Astrocyte of the cerebellum (primary cell): ENCODE data around the gene IQSEC3.

Experiments used
- DNase-seq: peaks from one replicate; pipeline ENCODE4 v3.0.0-alpha.2; 2011; ENCODE audit warnings: low read depth
- H3K4me3 ChIP-seq: 2 replicates; pipeline ENCODE4 v1.5.1; 2011; ENCODE audit warnings: mild to moderate bottlenecking, low read depth, low read length, moderate library complexity
- CTCF ChIP-seq: IDR thresholded peaks from 2 replicates; pipeline ENCODE4 v1.5.1; 2012; ENCODE audit warnings: low read length, low read depth, moderate library complexity, mild to moderate bottlenecking; ENCODE audit errors: missing control alignments
- in situ Hi-C: cut with HindIII; loops from 2 replicates; pipeline ENCODE4 v1.10.0; 2017; ENCODE audit warnings: low sequenced_read_pairs

The IQSEC3 gene

GRCh38 chr12:85191-85666, 18.7 kb downstream of the IQSEC3 start:
- no peak overlapping the region for H3K4me3 ChIP-seq
- in situ Hi-C loops, result no loop called here
- no peak for TF ChIP-seq CTCF
- DNase-seq, result no peak

- TF ChIP-seq CTCF, result no peak
- in situ Hi-C loops, result no loop called here
- H3K4me3 ChIP-seq, result no peak overlapping the region
- DNase-seq, result no peak
These were observed 20.7 kb downstream of the IQSEC3 start for GRCh38 chr12:87315-87714.

- TF ChIP-seq CTCF, result no peak
- in situ Hi-C loops, result no loop called here
- H3K4me3 ChIP-seq, result no peak overlapping the region
- DNase-seq, result no peak
These were observed 21.3 kb downstream of the IQSEC3 start for GRCh38 chr12:87856-88255.

- DNase-seq, result no peak
- no peak for TF ChIP-seq CTCF
- no peak overlapping the region for H3K4me3 ChIP-seq
- in situ Hi-C loops, result no loop called here
These were observed 23.1 kb downstream of the IQSEC3 start for GRCh38 chr12:89653-90052.

GRCh38 chr12:91213-91612, 24.6 kb downstream of the IQSEC3 start:
- H3K4me3 ChIP-seq, result no peak overlapping the region
- no peak for DNase-seq
- TF ChIP-seq CTCF, result no peak
- in situ Hi-C loops, result no loop called here

GRCh38 chr12:93266-94005, 26.9 kb downstream of the IQSEC3 start:
- no peak for TF ChIP-seq CTCF
- in situ Hi-C loops, result no loop called here
- no peak overlapping the region for H3K4me3 ChIP-seq
- DNase-seq, result no peak
